Measurements from ENCODE around the gene MRGPRX3. TPM values are rescaled to one million over a fixed set of nuclear protein-coding genes. Genes with fewer than 3 reads are reported as not detected.

Gene MRGPRX3
- total and polyA plus RNA-seq, 2 of the 13 experiments (the other 11 are each of a cell fraction or from before 2014, with no cell fraction given): 0.53 TPM; not detected in 1

DNA sequence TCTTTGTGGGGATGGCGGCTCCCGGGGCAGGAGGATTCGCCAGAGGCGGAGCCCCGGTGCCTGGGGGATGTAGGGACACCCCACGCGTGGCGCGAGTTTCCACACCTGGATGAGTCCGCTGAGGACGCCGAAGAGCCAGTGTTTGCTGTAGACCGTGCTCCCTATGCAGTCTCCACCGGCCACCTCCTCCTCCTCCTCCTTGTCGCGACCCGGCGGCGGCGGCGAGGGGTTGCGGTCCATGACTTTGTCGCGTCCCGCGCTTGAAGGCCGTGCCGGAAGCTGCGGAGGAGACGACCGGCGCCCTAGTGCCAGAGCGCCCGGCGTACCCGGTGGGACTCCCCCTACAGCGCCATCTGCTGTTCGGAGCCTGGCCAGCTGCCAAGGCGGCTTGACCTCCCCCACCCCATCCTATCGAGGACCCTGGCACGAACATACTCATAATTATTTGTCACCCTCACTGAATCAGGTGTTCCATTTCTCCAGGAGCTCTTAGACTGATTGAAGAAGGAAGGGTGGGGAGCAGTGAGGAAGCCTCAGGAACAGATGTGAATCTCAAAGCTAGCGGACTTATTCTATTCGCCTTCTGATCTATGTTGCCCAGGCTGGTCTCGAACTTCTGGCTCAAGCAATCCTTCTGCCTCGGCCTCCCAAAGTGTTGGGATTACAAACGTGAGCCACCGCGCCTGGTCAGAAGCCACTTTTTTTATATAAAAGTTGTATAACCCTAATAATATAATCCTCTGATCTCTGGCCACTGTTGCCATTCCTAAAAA lies 26.4 kb upstream of the MRGPRX3 start, which contains the start of gene SAAL1 (continued):
- TF ChIP-seq, protein P1, sequence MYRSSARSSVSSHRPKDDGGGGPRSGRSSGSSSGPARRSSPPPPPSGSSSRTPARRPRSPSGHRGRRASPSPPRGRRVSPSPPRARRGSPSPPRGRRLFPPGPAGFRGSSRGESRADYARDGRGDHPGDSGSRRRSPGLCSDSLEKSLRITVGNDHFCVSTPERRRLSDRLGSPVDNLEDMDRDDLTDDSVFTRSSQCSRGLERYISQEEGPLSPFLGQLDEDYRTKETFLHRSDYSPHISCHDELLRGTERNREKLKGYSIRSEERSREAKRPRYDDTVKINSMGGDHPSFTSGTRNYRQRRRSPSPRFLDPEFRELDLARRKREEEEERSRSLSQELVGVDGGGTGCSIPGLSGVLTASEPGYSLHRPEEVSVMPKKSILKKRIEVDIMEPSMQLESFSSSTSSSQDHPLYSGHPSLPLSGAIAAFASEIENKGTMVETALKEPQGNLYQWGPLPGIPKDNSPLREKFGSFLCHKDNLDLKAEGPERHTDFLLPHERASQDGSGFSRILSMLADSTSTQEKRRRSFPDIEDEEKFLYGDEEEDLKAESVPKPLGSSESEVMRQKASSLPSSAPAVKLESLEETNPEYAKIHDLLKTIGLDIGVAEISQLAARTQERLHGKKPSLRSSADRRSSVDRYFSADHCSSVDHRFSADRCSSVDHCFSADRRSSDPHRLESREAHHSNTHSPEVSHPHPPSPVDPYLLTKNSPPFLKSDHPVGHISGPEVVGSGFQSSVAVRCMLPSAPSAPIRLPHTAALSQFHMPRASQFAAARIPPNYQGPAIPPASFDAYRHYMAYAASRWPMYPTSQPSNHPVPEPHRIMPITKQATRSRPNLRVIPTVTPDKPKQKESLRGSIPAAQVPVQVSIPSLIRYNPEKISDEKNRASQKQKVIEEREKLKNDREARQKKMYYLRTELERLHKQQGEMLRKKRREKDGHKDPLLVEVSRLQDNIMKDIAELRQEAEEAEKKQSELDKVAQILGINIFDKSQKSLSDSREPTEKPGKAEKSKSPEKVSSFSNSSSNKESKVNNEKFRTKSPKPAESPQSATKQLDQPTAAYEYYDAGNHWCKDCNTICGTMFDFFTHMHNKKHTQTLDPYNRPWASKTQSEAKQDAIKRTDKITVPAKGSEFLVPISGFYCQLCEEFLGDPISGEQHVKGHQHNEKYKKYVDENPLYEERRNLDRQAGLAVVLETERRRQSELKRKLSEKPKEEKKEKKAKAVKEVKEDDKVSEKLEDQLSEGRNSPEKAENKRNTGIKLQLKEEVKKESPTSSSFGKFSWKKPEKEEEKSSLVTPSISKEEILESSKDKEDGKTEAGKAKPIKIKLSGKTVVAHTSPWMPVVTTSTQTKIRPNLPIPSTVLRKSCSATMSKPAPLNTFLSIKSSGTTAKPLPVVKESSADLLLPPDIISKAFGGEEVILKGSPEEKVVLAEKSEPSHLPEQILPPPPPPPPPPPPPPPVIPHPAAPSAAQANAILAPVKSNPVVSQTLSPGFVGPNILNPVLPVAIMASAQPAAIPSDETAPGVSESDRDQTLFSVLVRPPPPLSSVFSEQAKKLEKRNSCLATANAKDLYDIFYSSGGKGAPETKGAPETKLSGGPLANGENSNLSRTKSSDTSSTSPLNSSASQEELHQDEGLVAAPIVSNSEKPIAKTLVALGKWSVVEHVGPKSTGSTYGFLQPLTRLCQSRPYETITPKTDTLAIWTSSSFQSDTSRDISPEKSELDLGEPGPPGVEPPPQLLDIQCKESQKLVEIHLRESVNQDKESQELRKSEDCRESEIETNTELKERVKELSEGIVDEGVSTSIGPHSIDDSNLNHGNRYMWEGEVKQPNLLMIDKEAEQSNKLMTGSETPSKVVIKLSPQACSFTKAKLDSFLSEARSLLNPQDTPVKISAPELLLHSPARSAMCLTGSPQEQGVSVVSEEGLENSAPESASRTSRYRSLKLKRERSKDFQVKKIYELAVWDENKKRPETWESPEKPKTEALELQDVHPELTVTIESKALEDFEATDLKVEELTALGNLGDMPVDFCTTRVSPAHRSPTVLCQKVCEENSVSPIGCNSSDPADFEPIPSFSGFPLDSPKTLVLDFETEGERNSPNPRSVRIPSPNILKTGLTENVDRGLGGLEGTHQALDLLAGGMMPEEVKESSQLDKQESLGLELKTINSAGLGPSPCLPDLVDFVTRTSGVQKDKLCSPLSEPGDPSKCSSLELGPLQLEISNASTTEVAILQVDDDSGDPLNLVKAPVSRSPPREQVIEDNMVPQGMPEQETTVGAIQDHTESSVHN (CRISPR knock-in tag; IDR thresholded peaks at IDR 0.05): peak; percentile 56; the same call in 1 of the 2 replicates
- TF ChIP-seq ATF7-NPFF (CRISPR knock-in tag; IDR thresholded peaks at IDR 0.05; ENCODE audit: low read depth): peak; percentile 94
- no peak for TF ChIP-seq NFE2 (CRISPR knock-in tag; IDR thresholded peaks at IDR 0.05)
- no peak for TF ChIP-seq NFE2L2 (IDR thresholded peaks at IDR 0.05; ENCODE audit: low read length)
- peak; percentile 55; the same call in 1 of the 2 replicates for TF ChIP-seq MXD4 (CRISPR knock-in tag; IDR thresholded peaks at IDR 0.05)
- TF ChIP-seq, protein P2, sequence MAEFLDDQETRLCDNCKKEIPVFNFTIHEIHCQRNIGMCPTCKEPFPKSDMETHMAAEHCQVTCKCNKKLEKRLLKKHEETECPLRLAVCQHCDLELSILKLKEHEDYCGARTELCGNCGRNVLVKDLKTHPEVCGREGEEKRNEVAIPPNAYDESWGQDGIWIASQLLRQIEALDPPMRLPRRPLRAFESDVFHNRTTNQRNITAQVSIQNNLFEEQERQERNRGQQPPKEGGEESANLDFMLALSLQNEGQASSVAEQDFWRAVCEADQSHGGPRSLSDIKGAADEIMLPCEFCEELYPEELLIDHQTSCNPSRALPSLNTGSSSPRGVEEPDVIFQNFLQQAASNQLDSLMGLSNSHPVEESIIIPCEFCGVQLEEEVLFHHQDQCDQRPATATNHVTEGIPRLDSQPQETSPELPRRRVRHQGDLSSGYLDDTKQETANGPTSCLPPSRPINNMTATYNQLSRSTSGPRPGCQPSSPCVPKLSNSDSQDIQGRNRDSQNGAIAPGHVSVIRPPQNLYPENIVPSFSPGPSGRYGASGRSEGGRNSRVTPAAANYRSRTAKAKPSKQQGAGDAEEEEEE (CRISPR knock-in tag; IDR thresholded peaks at IDR 0.05; ENCODE audit: borderline replicate concordance): peak; percentile 96; the same call in 1 of the 2 replicates
- TF ChIP-seq, protein P3, sequence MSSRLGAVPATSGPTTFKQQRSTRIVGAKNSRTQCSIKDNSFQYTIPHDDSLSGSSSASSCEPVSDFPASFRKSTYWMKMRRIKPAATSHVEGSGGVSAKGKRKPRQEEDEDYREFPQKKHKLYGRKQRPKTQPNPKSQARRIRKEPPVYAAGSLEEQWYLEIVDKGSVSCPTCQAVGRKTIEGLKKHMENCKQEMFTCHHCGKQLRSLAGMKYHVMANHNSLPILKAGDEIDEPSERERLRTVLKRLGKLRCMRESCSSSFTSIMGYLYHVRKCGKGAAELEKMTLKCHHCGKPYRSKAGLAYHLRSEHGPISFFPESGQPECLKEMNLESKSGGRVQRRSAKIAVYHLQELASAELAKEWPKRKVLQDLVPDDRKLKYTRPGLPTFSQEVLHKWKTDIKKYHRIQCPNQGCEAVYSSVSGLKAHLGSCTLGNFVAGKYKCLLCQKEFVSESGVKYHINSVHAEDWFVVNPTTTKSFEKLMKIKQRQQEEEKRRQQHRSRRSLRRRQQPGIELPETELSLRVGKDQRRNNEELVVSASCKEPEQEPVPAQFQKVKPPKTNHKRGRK (CRISPR knock-in tag; IDR thresholded peaks at IDR 0.05): no peak
- peak; percentile 86; the same call in 1 of the 2 replicates for TF ChIP-seq ZNF788 (CRISPR knock-in tag; IDR thresholded peaks at IDR 0.05; ENCODE audit: borderline replicate concordance)
- TF ChIP-seq ZBTB42 (CRISPR knock-in tag; IDR thresholded peaks at IDR 0.05): no peak
- peak; percentile 93 for TF ChIP-seq ZFY (CRISPR knock-in tag; IDR thresholded peaks at IDR 0.05)
- no peak; the same call in 1 of the 2 replicates for TF ChIP-seq ARHGAP35 (CRISPR knock-in tag; IDR thresholded peaks at IDR 0.05; ENCODE audit: borderline replicate concordance)
- peak; percentile 99 for TF ChIP-seq POGZ (CRISPR knock-in tag; IDR thresholded peaks at IDR 0.05)
- TF ChIP-seq, protein P4, sequence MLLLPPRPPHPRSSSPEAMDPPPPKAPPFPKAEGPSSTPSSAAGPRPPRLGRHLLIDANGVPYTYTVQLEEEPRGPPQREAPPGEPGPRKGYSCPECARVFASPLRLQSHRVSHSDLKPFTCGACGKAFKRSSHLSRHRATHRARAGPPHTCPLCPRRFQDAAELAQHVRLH (CRISPR knock-in tag; IDR thresholded peaks at IDR 0.05; ENCODE audit: borderline replicate concordance, low read depth): peak; percentile 70; the same call in 1 of the 2 replicates
- 0 out of 2 replicates have a peak, but pooled peaks have one; percentile 50 for TF ChIP-seq PPARG (CRISPR knock-in tag; conservative IDR thresholded peaks at IDR 0.05)
- TF ChIP-seq ARNTL (CRISPR knock-in tag; IDR thresholded peaks at IDR 0.05): peak; percentile 67; the same call in 1 of the 2 replicates
- peak; percentile 88 for TF ChIP-seq ZNF556 (CRISPR knock-in tag; IDR thresholded peaks at IDR 0.05; ENCODE audit: borderline replicate concordance)
- no peak for TF ChIP-seq SYNCRIP (IDR thresholded peaks at IDR 0.05; ENCODE audit: insufficient read depth, low read depth, low read length)

All from HepG2 (cell line).